Limb (tissue), 2 donors: ENCODE measurements around the gene DPCD.
A peak's percentile ranks its signal among the peaks of the same experiment; 100 is the strongest.

Source experiments
- DNase-seq, 2 donors: peaks; one replicate each; pipeline ENCODE4 v3.0.0-alpha.2; 2016; ENCODE audit errors: extremely low spot score in 2 of 2

Gene DPCD

GRCh38 chr10:101567165-101568006 is 20.7 kb upstream of the DPCD start:
- DNase-seq, result no peak

- DNase-seq, result no peak
These were observed 19.9 kb upstream of the DPCD start for GRCh38 chr10:101568054-101568745.

- DNase-seq, result no peak
These were observed 18.8 kb upstream of the DPCD start for GRCh38 chr10:101569323-101569621.

DNA sequence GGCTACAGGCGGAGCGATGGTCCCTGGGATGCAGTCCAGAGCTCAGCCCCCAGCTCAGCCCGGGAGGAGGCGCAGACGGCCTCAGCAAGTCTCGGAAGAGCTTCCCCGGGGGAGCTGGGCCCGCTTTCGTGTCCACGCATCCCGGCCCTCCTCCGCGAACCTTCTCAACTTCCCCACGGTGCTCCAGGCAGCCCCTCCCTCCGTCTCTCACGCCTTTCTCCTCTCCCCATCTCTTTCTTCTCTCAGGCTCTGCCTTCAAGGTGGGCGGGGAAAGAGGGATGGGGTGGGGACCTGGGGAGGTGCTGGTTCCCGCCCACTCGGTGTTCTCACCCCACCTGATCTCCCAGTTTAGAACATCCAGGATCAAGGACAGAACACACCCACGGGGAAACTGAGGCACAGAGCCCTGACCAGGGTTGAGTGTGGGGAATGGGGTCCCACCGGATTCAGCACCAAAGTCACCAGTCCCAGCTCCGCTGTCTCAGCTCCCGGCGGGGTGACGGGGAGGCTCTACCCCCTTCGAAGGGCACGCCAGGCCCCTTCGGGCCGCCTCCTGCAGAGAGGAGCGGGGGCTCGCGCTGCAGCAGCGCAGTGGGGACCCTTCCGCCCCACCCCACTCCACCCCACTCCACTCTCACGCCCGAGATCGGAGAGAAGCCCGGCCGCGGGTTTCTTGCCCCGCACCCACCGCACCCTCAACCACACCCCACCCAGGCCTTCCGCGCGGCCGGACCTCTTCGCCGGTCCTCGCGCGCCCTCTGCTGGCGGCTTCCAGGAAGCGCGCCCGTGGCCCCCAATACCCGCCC is 18.3 kb upstream of the DPCD start:
- DNase-seq, result peak; percentile 74 to 93

- no peak for DNase-seq
These were observed 17.5 kb upstream of the DPCD start for GRCh38 chr10:101570428-101571270.

GRCh38 chr10:101571271-101571925 is 16.7 kb upstream of the DPCD start:
- DNase-seq, result no peak

DNA sequence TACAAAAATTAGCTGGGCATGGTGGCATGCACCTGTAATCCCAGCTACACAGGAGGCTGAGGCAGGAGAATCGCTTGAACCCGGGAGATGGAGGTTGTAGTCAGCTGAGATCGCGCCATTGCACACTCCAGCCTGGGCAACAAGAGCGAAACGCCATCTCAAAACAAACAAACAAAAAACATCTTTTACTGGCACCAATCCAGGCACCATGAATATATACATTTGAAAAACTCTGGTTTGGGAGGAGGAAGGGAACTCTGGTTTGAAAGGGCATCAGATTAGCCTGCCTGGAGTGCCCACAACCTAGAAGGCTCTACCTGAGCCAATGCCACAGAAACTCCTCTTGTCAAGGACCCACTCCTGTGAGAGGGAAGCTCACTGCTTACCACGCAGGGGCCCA is 16.0 kb upstream of the DPCD start:
- DNase-seq, result no peak

DNA sequence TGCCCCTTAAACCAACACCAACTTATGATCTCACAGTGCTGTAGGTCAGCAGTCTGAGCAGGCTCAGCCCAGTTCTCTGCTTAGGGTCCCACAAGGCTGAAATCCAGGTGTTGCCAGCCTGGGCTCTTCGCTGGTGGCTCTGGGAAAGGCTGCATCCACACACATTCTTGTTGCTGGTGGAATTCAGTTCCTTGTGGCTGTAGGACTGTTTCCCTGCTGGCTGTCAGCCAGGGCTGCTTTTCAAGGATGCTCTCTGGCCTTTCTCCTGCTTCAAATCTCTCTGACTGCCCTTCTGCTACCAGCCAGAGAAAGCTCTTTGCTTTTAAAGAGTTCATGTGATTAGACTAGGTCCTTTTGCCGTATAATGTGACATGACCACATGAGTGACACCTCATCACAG is 15.3 kb upstream of the DPCD start:
- DNase-seq, result no peak

GRCh38 chr10:101573885-101574753 is 14.0 kb upstream of the DPCD start:
- DNase-seq, result no peak

DNA sequence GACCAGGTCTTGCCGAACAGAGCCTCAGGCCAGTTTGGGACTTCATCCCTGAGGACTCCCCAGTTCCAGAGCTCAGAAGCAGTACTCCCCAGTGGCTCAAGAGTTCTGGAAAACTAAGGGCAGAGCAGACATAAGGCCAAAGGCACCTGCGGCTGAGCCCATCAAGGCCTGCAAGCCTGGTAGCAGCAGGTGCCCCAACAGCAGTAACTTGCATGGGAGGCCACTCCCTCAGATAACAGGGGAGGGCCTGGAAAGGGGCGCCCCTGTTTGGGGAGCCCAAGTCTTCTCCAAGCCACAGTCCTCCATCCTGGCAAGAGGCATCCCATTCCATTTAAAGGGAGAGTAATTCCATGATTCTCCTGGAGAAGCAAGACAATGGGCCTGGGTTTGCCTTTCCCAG is 13.0 kb upstream of the DPCD start:
- no peak for DNase-seq

DNA sequence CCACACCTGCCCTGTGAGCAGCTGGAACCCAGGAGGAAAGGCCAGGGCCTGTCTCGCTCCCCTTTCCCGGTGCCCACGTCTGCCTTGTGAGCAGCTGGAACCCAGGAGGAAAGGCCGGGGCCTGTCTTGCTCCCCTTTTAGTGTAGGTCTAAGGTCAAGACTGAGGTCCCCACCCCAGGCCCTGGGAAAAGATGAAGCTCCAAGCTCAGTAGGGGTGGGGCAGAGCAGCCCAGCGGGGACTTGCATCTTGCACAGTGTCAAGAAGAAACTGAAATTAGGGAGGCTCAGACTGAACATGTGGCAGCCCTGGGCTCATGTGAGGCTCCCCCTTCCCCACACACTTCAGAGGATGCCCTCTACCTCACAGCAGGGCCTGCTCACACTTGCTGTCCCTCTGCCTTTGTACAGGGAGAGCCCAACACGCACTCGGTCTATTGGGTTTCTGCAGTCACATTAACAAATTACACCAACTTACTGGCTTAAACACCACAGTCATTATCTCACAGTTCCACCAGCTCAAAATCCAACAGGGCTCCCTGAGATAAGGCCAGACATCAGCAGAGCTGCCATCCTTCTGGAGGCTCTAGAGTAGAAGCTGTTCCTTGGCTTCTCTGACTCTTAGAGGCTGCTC is 12.4 kb upstream of the DPCD start:
- DNase-seq, result no peak

DNA sequence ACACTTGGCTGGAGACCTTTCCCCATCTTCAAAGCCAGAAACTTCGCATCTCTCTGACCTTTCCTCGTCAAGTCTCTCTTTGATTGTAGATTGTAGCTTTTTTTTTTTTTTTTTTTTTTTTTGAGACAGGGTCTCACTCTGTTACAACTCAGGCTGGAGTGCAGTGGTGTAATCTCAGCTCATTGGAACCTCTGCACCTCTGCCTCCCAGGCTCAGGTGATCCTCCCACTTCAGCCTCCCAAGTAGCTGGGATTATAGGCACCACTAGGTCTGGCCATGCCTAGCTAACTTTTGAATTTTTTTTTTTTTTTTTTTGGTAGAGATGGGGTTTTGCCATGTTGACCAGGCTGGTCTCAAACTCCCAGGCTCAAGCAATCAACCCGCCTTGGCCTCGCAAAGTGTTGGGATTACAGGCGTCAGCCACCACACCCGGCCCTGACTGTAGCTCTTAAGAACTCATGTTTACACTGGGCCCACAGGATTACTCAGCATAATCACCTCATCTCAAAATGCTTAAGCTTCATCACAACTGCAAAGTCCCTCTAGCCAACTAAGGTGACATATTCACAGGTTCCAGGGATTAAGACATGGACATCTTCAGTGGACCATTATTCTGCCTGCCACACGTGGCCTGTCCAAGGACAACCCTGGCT is 11.8 kb upstream of the DPCD start:
- no peak for DNase-seq

DNA sequence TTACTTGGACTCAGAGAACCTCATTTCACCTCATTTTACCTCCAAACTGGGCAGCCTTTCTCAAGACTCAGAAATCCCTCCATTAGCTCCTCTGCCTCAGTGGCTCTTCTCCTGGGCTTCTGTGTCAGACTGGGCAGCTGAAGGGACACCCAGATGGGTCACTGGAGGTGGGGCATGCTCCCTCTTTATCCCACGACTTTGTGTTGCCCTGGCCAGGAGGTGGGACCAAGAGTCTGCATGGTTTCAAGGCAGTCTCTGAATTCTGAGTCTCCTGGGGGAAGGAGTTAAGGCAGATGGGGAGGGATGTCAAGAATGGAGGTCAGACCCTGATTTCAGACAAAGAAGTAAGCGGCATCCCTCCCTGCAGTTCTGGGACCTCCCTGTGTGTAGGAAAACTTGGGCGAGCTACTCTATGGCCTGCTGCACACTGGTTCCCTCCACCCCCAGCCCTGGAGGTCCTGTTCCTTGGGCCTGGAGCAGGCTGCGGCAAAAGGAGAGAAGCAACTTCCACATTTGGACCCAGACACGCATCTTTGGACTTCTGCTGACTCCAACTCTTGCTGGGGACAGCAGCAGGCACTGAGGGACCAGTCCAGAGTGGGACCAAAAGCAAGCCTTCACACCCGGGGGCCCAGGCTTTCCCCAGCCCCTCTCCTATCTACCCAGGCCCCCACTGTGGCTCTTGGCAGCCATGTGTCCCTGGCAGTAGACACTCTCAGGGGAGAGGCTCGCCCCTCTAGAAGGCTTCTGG is 10.8 kb upstream of the DPCD start:
- no peak for DNase-seq

GRCh38 chr10:101578192-101578591 is 9.9 kb upstream of the DPCD start:
- DNase-seq, result no peak

DNA sequence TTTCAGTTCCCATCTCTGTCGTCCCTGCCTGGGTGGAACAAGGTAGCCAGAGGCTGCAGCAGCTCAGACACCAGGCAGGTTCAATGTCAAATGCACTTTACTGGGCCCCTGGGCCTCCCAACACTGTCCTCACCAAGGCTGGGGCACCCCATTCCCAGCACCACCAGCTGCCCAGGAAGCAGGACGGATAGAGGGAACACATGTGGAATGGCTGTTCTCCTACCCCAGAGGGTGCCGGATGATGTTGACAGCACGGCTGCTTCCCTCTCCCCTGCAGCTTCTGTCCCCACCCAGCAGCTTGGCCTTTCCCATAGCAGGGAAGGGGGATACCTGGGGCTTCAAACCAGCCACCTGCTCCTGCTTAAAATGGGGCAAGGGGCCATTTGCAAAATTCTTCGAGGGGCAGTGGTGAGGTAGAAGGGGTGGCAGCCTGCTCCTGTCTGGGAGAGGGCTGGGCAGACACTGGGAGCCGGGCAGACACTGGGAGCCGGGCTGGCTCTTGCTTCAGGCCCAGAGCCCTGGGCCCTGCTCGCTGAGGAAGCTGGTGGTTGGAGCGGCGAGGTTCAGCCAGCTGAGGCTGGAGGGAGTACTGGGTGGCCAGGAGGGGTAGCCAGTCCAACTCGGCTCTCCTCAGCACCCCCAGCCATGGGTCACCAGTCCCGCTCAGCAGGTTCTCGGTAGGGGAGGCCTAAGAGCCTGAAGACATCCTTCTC is 9.2 kb upstream of the DPCD start:
- DNase-seq, result no peak

DNA sequence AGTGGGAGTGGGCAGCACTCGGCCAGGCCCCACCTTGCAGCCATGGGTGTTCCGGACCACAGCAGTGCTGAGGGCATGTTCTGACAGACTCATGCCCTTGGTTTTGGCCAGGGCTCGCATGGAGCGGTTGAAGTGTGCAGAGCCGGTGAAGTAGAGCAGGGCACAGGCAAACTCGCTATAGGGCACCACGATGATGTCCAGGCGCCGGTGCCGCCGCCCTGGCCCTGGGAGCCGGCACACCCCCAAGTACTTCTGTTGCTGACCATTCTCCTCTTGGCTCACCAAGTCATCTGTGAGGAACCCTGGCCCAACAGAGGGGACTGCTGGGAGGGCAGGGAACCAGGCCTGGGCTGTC is 8.6 kb upstream of the DPCD start:
- DNase-seq, result no peak

- no peak for DNase-seq
These were observed 7.4 kb upstream of the DPCD start for GRCh38 chr10:101580486-101581399.
